Activated CD4-positive, alpha-beta T cell treated with anti-CD3 and anti-CD28 coated beads for 36 hours (primary cell): Measurements from ENCODE around the gene NAIF1. TPM values are rescaled to one million over a fixed set of nuclear protein-coding genes. Genes with fewer than 3 reads are reported as not detected.

ENCODE experiments used
- ATAC-seq: fragments of 200-7000 bp; cut with Tn5 transposase; one replicate; pipeline ENCODE4 v1.10.0; 2021; ENCODE audit warnings: mild to moderate bottlenecking, moderate library complexity
- CTCF ChIA-PET: fragments of 350-600 bp; sonication (Branson Sonifier 250); formaldehyde crosslinking; loops from one replicate; lab custom pipeline; 2021; ENCODE audit warnings: antibody characterized with exemption; lab: Charles Lee
- POLR2A ChIA-PET: fragments of 350-600 bp; sonication (Branson Sonifier 250); formaldehyde crosslinking; loops from one replicate; lab custom pipeline; 2021; ENCODE audit warnings: antibody characterized with exemption, inconsistent platforms; lab: Charles Lee
- DNase-seq: peaks from one replicate; pipeline ENCODE4 v3.0.0-alpha.2; 2020
- H3K27ac Mint-ChIP-seq: one replicate; pipeline ENCODE4 v1.8.0; 2021; ENCODE audit warnings: mixed read lengths
- H3K27me3 Mint-ChIP-seq: one replicate; pipeline ENCODE4 v1.8.0; 2021; ENCODE audit warnings: mixed read lengths
- H3K36me3 Mint-ChIP-seq: one replicate; pipeline ENCODE4 v1.8.0; 2021; ENCODE audit warnings: low read depth, mixed read lengths
- H3K4me1 Mint-ChIP-seq: one replicate; pipeline ENCODE4 v1.8.0; 2021; ENCODE audit warnings: mixed read lengths
- H3K4me3 Mint-ChIP-seq: one replicate; pipeline ENCODE4 v1.8.0; 2021; ENCODE audit warnings: mild to moderate bottlenecking, moderate library complexity, mixed read lengths
- H3K9me3 Mint-ChIP-seq: one replicate; pipeline ENCODE4 v1.8.0; 2021; ENCODE audit warnings: low read depth, mixed read lengths
- intact Hi-C, 2 experiments: fragments of 100-400 bp; cut with DNase I in 1 of 2; cut with micrococcal nuclease in 1 of 2; formaldehyde crosslinking; loops; one replicate each; pipeline versions ENCODE4 v1.14.2 to v1.15.1; 2022 to 2024; cut with DNase I, micrococcal nuclease
- total RNA-seq, 2 experiments: library from RNA; stranded (reverse); gene quantifications; one replicate each; pipeline ENCODE4 v1.2.3, GENCODE V29; 2021

NAIF1 gene
- total RNA-seq, 2 experiments from 2014 or later: 11.3 to 13.7 TPM

GRCh38 chr9:128107468-128108268, 40.5 kb upstream of the NAIF1 start:
- peaks cover 38% of the 10 kb centered on the region for H3K36me3 Mint-ChIP-seq
- ATAC-seq (no peak), DNase-seq (no peak)
- H3K9me3 Mint-ChIP-seq: no peaks in the 10 kb centered on the region
- H3K27me3 Mint-ChIP-seq: no peaks in the 10 kb centered on the region
- H3K4me3 Mint-ChIP-seq: no peak overlapping the region
- intact Hi-C loops: no loop called here
- CTCF ChIA-PET: interaction anchor here (0.5 to 2.8 kb wide), 4 partner anchors 10 to 289 kb away, joined by 3 to 18 read pairs (median 4); no protein-coding TSS in a partner anchor
- no peak overlapping the region for H3K27ac Mint-ChIP-seq
- H3K4me1 Mint-ChIP-seq: peaks cover 13% of the 10 kb centered on the region
- POLR2A ChIA-PET: interaction anchor here (0.6 kb wide), 1 partner anchor 1130 kb away, joined by 4 read pairs; no protein-coding TSS in a partner anchor

- no peaks in the 10 kb centered on the region for H3K9me3 Mint-ChIP-seq
Observed at GRCh38 chr9:128106940-128107467, 39.9 kb upstream of the NAIF1 start.

GRCh38 chr9:128106181-128106939, 39.2 kb upstream of the NAIF1 start:
- intact Hi-C loops: no loop called here
- DNase-seq: no peak
- Mint-ChIP-seq H3K4me3 (no peak overlapping the region), H3K36me3 (peaks cover 48% of the 10 kb centered on the region), H3K9me3 (no peaks in the 10 kb centered on the region), H3K4me1 (peaks cover 18% of the 10 kb centered on the region), H3K27me3 (no peaks in the 10 kb centered on the region), H3K27ac (no peak overlapping the region)
- no peak for ATAC-seq
- ChIA-PET POLR2A (interaction anchor here (0.6 kb wide), 1 partner anchor 130 kb away, joined by 3 read pairs; no protein-coding TSS in a partner anchor), CTCF (interaction anchor here (0.8 to 2.8 kb wide), 3 partner anchors 11 to 21 kb away, joined by 3 to 18 read pairs (median 4); no protein-coding TSS in a partner anchor)

More at GRCh38 chr9:128106940-128107467, 39.9 kb upstream of the NAIF1 start:
- intact Hi-C loops: no loop called here
- DNase-seq (no peak), ATAC-seq (no peak)
- peaks cover 45% of the 10 kb centered on the region for H3K36me3 Mint-ChIP-seq
- POLR2A ChIA-PET: interaction anchor here (0.6 kb wide), 1 partner anchor 1131 kb away, joined by 4 read pairs; no protein-coding TSS in a partner anchor
- no peak overlapping the region for H3K27ac Mint-ChIP-seq
- H3K4me1 Mint-ChIP-seq: peaks cover 18% of the 10 kb centered on the region
- CTCF ChIA-PET: interaction anchor here (0.5 to 2.8 kb wide), 5 partner anchors 11 to 289 kb away, joined by 3 to 18 read pairs (median 3); no protein-coding TSS in a partner anchor
- H3K4me3 Mint-ChIP-seq: no peak overlapping the region
- no peaks in the 10 kb centered on the region for H3K27me3 Mint-ChIP-seq

GRCh38 chr9:128105538-128106175, 38.5 kb upstream of the NAIF1 start:
- CTCF ChIA-PET: interaction anchor here (0.6 to 2.8 kb wide), 5 partner anchors 11 to 87 kb away, joined by 3 to 18 read pairs (median 6); no protein-coding TSS in a partner anchor
- DNase-seq: no peak
- Mint-ChIP-seq H3K27me3 (no peaks in the 10 kb centered on the region), H3K27ac (no peak overlapping the region), H3K4me3 (no peak overlapping the region), H3K9me3 (no peaks in the 10 kb centered on the region), H3K4me1 (peaks cover 18% of the 10 kb centered on the region), H3K36me3 (peaks cover 50% of the 10 kb centered on the region)
- ATAC-seq: no peak
- intact Hi-C loops: no loop called here
- POLR2A ChIA-PET: interaction anchor here (0.6 kb wide), 1 partner anchor 129 kb away, joined by 3 read pairs; no protein-coding TSS in a partner anchor

- Mint-ChIP-seq H3K27ac (no peak overlapping the region), H3K27me3 (no peaks in the 10 kb centered on the region), H3K4me3 (no peak overlapping the region), H3K9me3 (no peaks in the 10 kb centered on the region), H3K36me3 (peaks cover 44% of the 10 kb centered on the region), H3K4me1 (peaks cover 27% of the 10 kb centered on the region)
- ATAC-seq (no peak), DNase-seq (no peak)
- POLR2A ChIA-PET: no interaction called here
- intact Hi-C loops: loop anchor here in 1 of 2 experiments (5.0 kb wide), 1 partner anchor 162 kb away; no protein-coding TSS in a partner anchor
- CTCF ChIA-PET: interaction anchor here (1.0 to 1.7 kb wide), 3 partner anchors 11 to 23 kb away, joined by 4 to 13 read pairs (median 6); no protein-coding TSS in a partner anchor
Observed at GRCh38 chr9:128104171-128104618, 37.1 kb upstream of the NAIF1 start.

GRCh38 chr9:128103589-128103962, 36.5 kb upstream of the NAIF1 start:
- Mint-ChIP-seq H3K4me1 (peaks cover 33% of the 10 kb centered on the region), H3K27me3 (no peaks in the 10 kb centered on the region), H3K36me3 (peaks cover 44% of the 10 kb centered on the region), H3K27ac (peak overlapping the region; percentile 59), H3K4me3 (no peak overlapping the region), H3K9me3 (no peaks in the 10 kb centered on the region)
- DNase-seq: peak; percentile 69
- POLR2A ChIA-PET: no interaction called here
- intact Hi-C loops: loop anchor here in 1 of 2 experiments (5.0 kb wide), 1 partner anchor 161 kb away; no protein-coding TSS in a partner anchor
- ATAC-seq: peak; percentile 89
- CTCF ChIA-PET: interaction anchor here (0.9 to 1.7 kb wide), 5 partner anchors 14 to 160 kb away, joined by 3 to 13 read pairs (median 3); no protein-coding TSS in a partner anchor

GRCh38 chr9:128102861-128103588, 35.9 kb upstream of the NAIF1 start:
- DNase-seq (no peak), ATAC-seq (peak; percentile 6)
- Mint-ChIP-seq H3K9me3 (no peaks in the 10 kb centered on the region), H3K27ac (peak overlapping the region; percentile 59), H3K36me3 (peaks cover 44% of the 10 kb centered on the region), H3K4me3 (no peak overlapping the region), H3K4me1 (peaks cover 38% of the 10 kb centered on the region), H3K27me3 (no peaks in the 10 kb centered on the region)
- ChIA-PET POLR2A (no interaction called here), CTCF (interaction anchor here (0.7 to 1.6 kb wide), 7 partner anchors 11 to 160 kb away, joined by 3 to 9 read pairs (median 3); no protein-coding TSS in a partner anchor)
- intact Hi-C loops: loop anchor here in 1 of 2 experiments (5.0 kb wide), 1 partner anchor 161 kb away; no protein-coding TSS in a partner anchor

- intact Hi-C loops: loop anchor here in 1 of 2 experiments (5.0 kb wide), 1 partner anchor 160 kb away; no protein-coding TSS in a partner anchor
- DNase-seq: no peak
- ChIA-PET CTCF (interaction anchor here (0.7 to 1.6 kb wide), 4 partner anchors 10 to 158 kb away, joined by 3 to 9 read pairs (median 4); no protein-coding TSS in a partner anchor), POLR2A (no interaction called here)
- H3K27ac Mint-ChIP-seq: no peak overlapping the region
- ATAC-seq: no peak
- H3K4me1 Mint-ChIP-seq: peaks cover 47% of the 10 kb centered on the region
- H3K36me3 Mint-ChIP-seq: peaks cover 41% of the 10 kb centered on the region
- H3K4me3 Mint-ChIP-seq: no peak overlapping the region
- no peaks in the 10 kb centered on the region for H3K9me3 Mint-ChIP-seq
- no peaks in the 10 kb centered on the region for H3K27me3 Mint-ChIP-seq
Observed at GRCh38 chr9:128102196-128102595, 35.1 kb upstream of the NAIF1 start.

GRCh38 chr9:128101690-128102089, 34.6 kb upstream of the NAIF1 start:
- intact Hi-C loops: loop anchor here in 1 of 2 experiments (5.0 kb wide), 1 partner anchor 159 kb away; no protein-coding TSS in a partner anchor

More at GRCh38 chr9:128101690-128102089, 34.6 kb upstream of the NAIF1 start:
- Mint-ChIP-seq H3K27ac (no peak overlapping the region), H3K9me3 (no peaks in the 10 kb centered on the region), H3K4me3 (no peak overlapping the region), H3K27me3 (no peaks in the 10 kb centered on the region), H3K4me1 (peaks cover 52% of the 10 kb centered on the region), H3K36me3 (peaks cover 38% of the 10 kb centered on the region)
- CTCF ChIA-PET: interaction anchor here (0.8 to 1.6 kb wide), 2 partner anchors 9 to 20 kb away, joined by 3 to 5 read pairs; no protein-coding TSS in a partner anchor
- POLR2A ChIA-PET: no interaction called here
- DNase-seq (no peak), ATAC-seq (no peak)
